Loucy (cell line): ENCODE results near the gene CTNND2.

ENCODE experiments used
- H2AFZ ChIP-seq: fragments of 200-600 bp; sonication (generic); 2 replicates; pipeline ENCODE4 v1.6.0; 2016; ENCODE audit warnings: antibody characterized with exemption, mild to moderate bottlenecking, low read length, moderate library complexity
- H3F3A ChIP-seq: fragments of 200-600 bp; 2 replicates; pipeline ENCODE4 v1.6.0; 2016; ENCODE audit warnings: antibody characterized with exemption, low read depth, mild to moderate bottlenecking
- H3K27me3 ChIP-seq: fragments of 200-600 bp; sonication (generic); 2 replicates; pipeline ENCODE4 v1.6.1; 2014; ENCODE audit warnings: low read length, mild to moderate bottlenecking; ENCODE audit not compliant: insufficient read depth, poor library complexity, severe bottlenecking
- H3K36me3 ChIP-seq: fragments of 200-600 bp; sonication (generic); 2 replicates; pipeline ENCODE4 v1.6.1; 2016; ENCODE audit warnings: low read length; ENCODE audit not compliant: insufficient read depth
- H3K4me1 ChIP-seq: fragments of 200-600 bp; sonication (generic); 2 replicates; pipeline ENCODE4 v1.5.1; 2014; ENCODE audit warnings: low read length, mild to moderate bottlenecking; ENCODE audit not compliant: insufficient read depth, poor library complexity, severe bottlenecking
- H3K4me2 ChIP-seq: fragments of 200-600 bp; sonication (generic); 2 replicates; pipeline ENCODE4 v1.6.0; 2014; ENCODE audit warnings: antibody characterized with exemption, low read length, low read depth, mild to moderate bottlenecking; ENCODE audit not compliant: poor library complexity, severe bottlenecking
- H3K4me3 ChIP-seq: fragments of 200-600 bp; sonication (generic); 2 replicates; pipeline ENCODE4 v1.5.1; 2014; ENCODE audit warnings: low read length, mild to moderate bottlenecking, mixed read lengths; ENCODE audit not compliant: poor library complexity, severe bottlenecking
- H3K79me2 ChIP-seq: fragments of 200-600 bp; sonication (generic); 2 replicates; pipeline ENCODE4 v1.6.1; 2014; ENCODE audit warnings: low read length; ENCODE audit not compliant: insufficient read depth
- H3K9ac ChIP-seq: fragments of 200-600 bp; sonication (generic); 2 replicates; pipeline ENCODE4 v1.6.0; 2014; ENCODE audit warnings: mild to moderate bottlenecking, low read depth, low read length, moderate library complexity; ENCODE audit not compliant: poor library complexity, severe bottlenecking
- H3K9me2 ChIP-seq: fragments of 200-600 bp; sonication (generic); replicated peaks from 2 replicates; pipeline ENCODE4 v1.6.1; 2016; ENCODE audit warnings: low read depth, low read length, mixed read lengths
- H3K9me3 ChIP-seq: fragments of 200-600 bp; sonication (generic); 2 replicates; pipeline ENCODE4 v1.6.1; 2014; ENCODE audit warnings: mild to moderate bottlenecking, antibody characterized with exemption, low read length, low read depth; ENCODE audit not compliant: insufficient read depth
- H4K20me1 ChIP-seq: fragments of 200-600 bp; sonication (generic); 2 replicates; pipeline ENCODE4 v1.6.0; 2014; ENCODE audit warnings: antibody characterized with exemption, low read length, mild to moderate bottlenecking; ENCODE audit not compliant: insufficient read depth, poor library complexity, severe bottlenecking
- EZH2phosphoT487 ChIP-seq: fragments of 200-600 bp; IDR thresholded peaks from 2 replicates; pipeline ENCODE4 v1.6.1; 2018; ENCODE audit warnings: antibody characterized with exemption, mild to moderate bottlenecking, moderate library complexity, borderline replicate concordance
- TF ChIP-seq, protein P1 (sequence below): fragments of 200-600 bp; sonication (generic); conservative IDR thresholded peaks from 2 replicates; pipeline ENCODE4 v1.5.1; 2014; ENCODE audit warnings: mild to moderate bottlenecking, antibody characterized with exemption, low read length

Gene CTNND2

DNA sequence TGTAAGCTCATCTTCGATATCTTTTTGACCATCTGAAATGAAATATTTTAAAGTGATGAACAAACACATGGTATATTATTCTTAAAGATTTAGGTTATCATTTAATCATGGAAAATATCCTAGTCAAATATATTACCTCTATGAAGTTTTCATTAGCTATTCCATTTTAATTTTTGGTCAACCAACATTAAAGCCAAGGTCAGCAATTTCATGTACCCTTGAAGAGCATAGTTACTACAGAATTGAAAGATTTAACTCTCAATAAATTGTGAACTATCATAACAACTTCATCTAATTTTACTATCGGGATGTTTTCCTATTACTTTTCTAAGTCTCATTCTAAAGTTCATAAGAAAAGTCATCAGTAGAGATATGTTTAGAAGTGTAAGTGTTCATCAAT is 492.6 kb downstream of the CTNND2 start:
- no peaks in the 10 kb centered on the region for H3K79me2 ChIP-seq
- H2AFZ ChIP-seq, result no peak overlapping the region
- no peaks in the 10 kb centered on the region for H3K9me3 ChIP-seq
- TF ChIP-seq, protein P1, sequence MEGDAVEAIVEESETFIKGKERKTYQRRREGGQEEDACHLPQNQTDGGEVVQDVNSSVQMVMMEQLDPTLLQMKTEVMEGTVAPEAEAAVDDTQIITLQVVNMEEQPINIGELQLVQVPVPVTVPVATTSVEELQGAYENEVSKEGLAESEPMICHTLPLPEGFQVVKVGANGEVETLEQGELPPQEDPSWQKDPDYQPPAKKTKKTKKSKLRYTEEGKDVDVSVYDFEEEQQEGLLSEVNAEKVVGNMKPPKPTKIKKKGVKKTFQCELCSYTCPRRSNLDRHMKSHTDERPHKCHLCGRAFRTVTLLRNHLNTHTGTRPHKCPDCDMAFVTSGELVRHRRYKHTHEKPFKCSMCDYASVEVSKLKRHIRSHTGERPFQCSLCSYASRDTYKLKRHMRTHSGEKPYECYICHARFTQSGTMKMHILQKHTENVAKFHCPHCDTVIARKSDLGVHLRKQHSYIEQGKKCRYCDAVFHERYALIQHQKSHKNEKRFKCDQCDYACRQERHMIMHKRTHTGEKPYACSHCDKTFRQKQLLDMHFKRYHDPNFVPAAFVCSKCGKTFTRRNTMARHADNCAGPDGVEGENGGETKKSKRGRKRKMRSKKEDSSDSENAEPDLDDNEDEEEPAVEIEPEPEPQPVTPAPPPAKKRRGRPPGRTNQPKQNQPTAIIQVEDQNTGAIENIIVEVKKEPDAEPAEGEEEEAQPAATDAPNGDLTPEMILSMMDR, result no peak
- no peak for TF ChIP-seq EZH2phosphoT487
- H3K4me2 ChIP-seq, result no peak overlapping the region
- H4K20me1 ChIP-seq, result no peaks in the 10 kb centered on the region
- H3K9ac ChIP-seq, result no peak overlapping the region
- H3K4me3 ChIP-seq, result no peak overlapping the region
- H3K36me3 ChIP-seq, result no peaks in the 10 kb centered on the region
- no peaks in the 10 kb centered on the region for H3F3A ChIP-seq
- no peaks in the 10 kb centered on the region for H3K4me1 ChIP-seq
- no peaks in the 10 kb centered on the region for H3K9me2 ChIP-seq
- H3K27me3 ChIP-seq, result no peaks in the 10 kb centered on the region

- H3K4me3 ChIP-seq, result no peak overlapping the region
- no peak overlapping the region for H3K4me2 ChIP-seq
- no peaks in the 10 kb centered on the region for H3K9me2 ChIP-seq
- no peaks in the 10 kb centered on the region for H3K36me3 ChIP-seq
- H3K9me3 ChIP-seq, result no peaks in the 10 kb centered on the region
- no peaks in the 10 kb centered on the region for H3K27me3 ChIP-seq
- TF ChIP-seq, protein P1, result no peak
- H3F3A ChIP-seq, result no peaks in the 10 kb centered on the region
- no peaks in the 10 kb centered on the region for H3K79me2 ChIP-seq
- H2AFZ ChIP-seq, result no peak overlapping the region
- H3K4me1 ChIP-seq, result no peaks in the 10 kb centered on the region
- no peak overlapping the region for H3K9ac ChIP-seq
- H4K20me1 ChIP-seq, result no peaks in the 10 kb centered on the region
These were observed 496.6 kb downstream of the CTNND2 start for GRCh38 chr5:11407556-11408145.

DNA sequence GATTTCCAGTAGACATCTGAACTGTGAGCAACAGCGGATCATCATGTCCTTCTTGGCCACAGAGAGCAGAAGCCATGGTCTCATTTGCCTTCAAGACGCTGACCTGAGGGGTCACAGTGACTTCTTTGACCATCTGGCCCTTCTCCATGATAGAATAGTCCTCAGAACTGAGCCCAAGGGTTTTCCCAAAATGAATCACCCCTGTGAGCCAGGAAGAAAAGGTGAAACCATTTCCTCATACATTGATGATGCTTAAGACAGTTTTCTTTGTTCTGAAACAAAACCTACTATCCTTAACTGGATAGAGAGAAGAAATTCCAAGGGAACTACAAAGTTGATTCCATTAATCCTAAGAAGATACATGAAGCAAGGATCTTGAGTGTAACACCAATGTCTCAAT is 503.9 kb downstream of the CTNND2 start:
- H3K79me2 ChIP-seq, result no peaks in the 10 kb centered on the region
- H3K27me3 ChIP-seq, result no peaks in the 10 kb centered on the region
- H2AFZ ChIP-seq, result no peak overlapping the region
- H4K20me1 ChIP-seq, result no peaks in the 10 kb centered on the region
- H3K4me2 ChIP-seq, result no peak overlapping the region
- TF ChIP-seq EZH2phosphoT487, result no peak
- TF ChIP-seq, protein P1, result no peak
- no peaks in the 10 kb centered on the region for H3K9me3 ChIP-seq
- no peaks in the 10 kb centered on the region for H3K4me1 ChIP-seq
- H3K9ac ChIP-seq, result no peak overlapping the region
- no peaks in the 10 kb centered on the region for H3K9me2 ChIP-seq
- no peaks in the 10 kb centered on the region for H3K36me3 ChIP-seq
- no peaks in the 10 kb centered on the region for H3F3A ChIP-seq
- H3K4me3 ChIP-seq, result no peak overlapping the region
